Measurements from ENCODE around the gene RPS6KL1. TPM values are rescaled to one million over a fixed set of nuclear protein-coding genes. Genes with fewer than 3 reads are reported as not detected.
A peak's percentile ranks its signal among the peaks of the same experiment; 100 is the strongest.

The RPS6KL1 gene
- total RNA-seq, 1 donor from 2014 or later, result 248 TPM

DNA sequence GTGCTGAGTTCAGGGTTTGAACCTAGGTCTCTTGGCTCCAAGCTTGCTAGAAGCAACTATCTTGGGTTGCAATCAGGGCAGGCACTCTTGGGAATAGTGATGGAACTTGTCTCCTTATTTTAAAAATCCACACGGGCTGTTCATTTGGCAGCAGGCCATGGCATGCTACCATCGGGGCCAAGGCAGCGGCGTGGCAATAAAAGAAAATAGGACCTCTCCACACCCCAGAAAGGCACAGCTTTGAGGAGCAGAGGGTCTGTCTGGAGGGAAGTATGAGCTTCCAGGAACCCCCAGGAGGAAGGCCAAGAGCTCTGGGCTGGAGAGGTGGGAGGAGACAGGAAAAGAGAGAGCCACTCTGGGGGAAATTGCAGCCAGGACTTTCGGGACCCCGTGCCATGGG, 15.3 kb downstream of the RPS6KL1 start:
- peaks cover 9% of the 10 kb centered on the region for H3K27me3 Mint-ChIP-seq (ENCODE audit: unreplicated experiment)
- H3K9me3 Mint-ChIP-seq (ENCODE audit: unreplicated experiment), result peaks cover 16% of the 10 kb centered on the region
- peaks cover 21% of the 10 kb centered on the region for H3K4me1 Mint-ChIP-seq (ENCODE audit: low read depth, unreplicated experiment)
- DNase-seq, result no peak
- no peak overlapping the region for H3K27ac Mint-ChIP-seq (ENCODE audit: unreplicated experiment)
- no peak overlapping the region for H3K4me3 Mint-ChIP-seq (ENCODE audit: unreplicated experiment)
- no peaks in the 10 kb centered on the region for H3K36me3 Mint-ChIP-seq (ENCODE audit: unreplicated experiment)
- TF ChIP-seq, protein P1, sequence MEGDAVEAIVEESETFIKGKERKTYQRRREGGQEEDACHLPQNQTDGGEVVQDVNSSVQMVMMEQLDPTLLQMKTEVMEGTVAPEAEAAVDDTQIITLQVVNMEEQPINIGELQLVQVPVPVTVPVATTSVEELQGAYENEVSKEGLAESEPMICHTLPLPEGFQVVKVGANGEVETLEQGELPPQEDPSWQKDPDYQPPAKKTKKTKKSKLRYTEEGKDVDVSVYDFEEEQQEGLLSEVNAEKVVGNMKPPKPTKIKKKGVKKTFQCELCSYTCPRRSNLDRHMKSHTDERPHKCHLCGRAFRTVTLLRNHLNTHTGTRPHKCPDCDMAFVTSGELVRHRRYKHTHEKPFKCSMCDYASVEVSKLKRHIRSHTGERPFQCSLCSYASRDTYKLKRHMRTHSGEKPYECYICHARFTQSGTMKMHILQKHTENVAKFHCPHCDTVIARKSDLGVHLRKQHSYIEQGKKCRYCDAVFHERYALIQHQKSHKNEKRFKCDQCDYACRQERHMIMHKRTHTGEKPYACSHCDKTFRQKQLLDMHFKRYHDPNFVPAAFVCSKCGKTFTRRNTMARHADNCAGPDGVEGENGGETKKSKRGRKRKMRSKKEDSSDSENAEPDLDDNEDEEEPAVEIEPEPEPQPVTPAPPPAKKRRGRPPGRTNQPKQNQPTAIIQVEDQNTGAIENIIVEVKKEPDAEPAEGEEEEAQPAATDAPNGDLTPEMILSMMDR (IDR thresholded peaks at IDR 0.05; ENCODE audit: partially characterized antibody, unreplicated experiment), result no peak

DNA sequence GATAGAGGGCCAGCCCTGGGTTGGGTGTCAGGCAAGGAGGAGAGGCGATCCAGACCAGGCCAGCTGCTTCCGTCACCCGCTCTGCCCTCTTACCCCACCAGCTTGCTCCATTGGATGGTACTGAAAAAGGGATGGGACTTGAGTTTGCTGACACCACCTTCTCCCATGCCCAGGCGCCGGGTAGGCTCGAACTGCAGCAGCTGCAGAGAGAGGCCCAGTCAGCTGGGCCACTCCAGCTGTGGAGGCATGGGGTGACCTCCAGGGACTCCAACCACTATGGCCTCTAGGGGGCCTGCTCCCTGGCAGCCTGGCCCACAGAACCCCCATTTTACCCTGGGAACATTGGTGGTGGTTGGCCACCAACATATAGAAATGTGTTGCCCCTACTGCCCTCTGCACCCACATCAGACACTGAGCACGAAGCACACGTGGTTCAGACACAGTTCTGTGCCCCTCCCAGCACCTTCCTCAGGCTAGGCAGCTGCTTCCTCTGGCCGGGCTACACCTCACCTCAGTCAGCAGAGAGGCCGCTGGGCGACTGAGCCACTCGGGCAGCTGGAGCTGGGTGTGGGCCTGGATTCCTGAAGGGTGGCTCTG, 16.0 kb downstream of the RPS6KL1 start:
- Mint-ChIP-seq H3K36me3 (ENCODE audit: unreplicated experiment) (no peaks in the 10 kb centered on the region), H3K27me3 (ENCODE audit: unreplicated experiment) (peaks cover 12% of the 10 kb centered on the region), H3K9me3 (ENCODE audit: unreplicated experiment) (peaks cover 16% of the 10 kb centered on the region), H3K4me3 (ENCODE audit: unreplicated experiment) (no peak overlapping the region), H3K27ac (ENCODE audit: unreplicated experiment) (no peak overlapping the region), H3K4me1 (ENCODE audit: low read depth, unreplicated experiment) (peaks cover 18% of the 10 kb centered on the region)
- TF ChIP-seq, protein P1 (IDR thresholded peaks at IDR 0.05; ENCODE audit: partially characterized antibody, unreplicated experiment), result peak; percentile 31
- DNase-seq, result no peak

DNA sequence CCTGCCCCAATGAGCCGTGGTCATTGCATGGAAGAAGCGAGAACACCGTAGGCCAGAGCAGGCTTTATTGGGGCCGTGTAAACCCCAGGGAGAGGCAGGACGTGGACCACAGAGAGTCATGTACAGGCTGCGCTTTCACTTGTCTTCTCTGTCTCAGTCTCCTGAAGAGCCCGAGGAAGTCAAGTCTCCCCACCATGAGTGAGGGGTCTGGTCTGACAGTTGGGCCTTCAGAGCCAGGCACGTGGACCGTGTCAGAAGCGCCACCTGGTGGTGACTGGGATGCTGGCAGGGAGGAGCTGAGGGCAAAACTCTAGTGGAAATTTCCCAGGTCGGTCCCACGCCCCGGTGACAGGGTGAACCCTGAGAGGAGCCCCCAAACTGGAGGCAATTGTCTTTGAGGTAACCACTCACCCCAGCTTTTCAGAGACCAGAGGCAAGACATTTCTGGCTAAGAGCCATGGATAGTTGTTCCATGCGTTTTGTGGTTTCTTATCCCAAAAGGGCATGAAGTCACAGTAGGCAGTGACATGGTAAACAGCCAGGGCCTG, 17.4 kb downstream of the RPS6KL1 start:
- Mint-ChIP-seq H3K9me3 (ENCODE audit: unreplicated experiment) (peaks cover 16% of the 10 kb centered on the region), H3K27ac (ENCODE audit: unreplicated experiment) (peak overlapping the region; percentile 59), H3K4me3 (ENCODE audit: unreplicated experiment) (no peak overlapping the region), H3K27me3 (ENCODE audit: unreplicated experiment) (peaks cover 11% of the 10 kb centered on the region), H3K36me3 (ENCODE audit: unreplicated experiment) (no peaks in the 10 kb centered on the region), H3K4me1 (ENCODE audit: low read depth, unreplicated experiment) (peaks cover 15% of the 10 kb centered on the region)
- TF ChIP-seq, protein P1 (IDR thresholded peaks at IDR 0.05; ENCODE audit: partially characterized antibody, unreplicated experiment), result peak; percentile 91
- DNase-seq, result peak; percentile 82

DNA sequence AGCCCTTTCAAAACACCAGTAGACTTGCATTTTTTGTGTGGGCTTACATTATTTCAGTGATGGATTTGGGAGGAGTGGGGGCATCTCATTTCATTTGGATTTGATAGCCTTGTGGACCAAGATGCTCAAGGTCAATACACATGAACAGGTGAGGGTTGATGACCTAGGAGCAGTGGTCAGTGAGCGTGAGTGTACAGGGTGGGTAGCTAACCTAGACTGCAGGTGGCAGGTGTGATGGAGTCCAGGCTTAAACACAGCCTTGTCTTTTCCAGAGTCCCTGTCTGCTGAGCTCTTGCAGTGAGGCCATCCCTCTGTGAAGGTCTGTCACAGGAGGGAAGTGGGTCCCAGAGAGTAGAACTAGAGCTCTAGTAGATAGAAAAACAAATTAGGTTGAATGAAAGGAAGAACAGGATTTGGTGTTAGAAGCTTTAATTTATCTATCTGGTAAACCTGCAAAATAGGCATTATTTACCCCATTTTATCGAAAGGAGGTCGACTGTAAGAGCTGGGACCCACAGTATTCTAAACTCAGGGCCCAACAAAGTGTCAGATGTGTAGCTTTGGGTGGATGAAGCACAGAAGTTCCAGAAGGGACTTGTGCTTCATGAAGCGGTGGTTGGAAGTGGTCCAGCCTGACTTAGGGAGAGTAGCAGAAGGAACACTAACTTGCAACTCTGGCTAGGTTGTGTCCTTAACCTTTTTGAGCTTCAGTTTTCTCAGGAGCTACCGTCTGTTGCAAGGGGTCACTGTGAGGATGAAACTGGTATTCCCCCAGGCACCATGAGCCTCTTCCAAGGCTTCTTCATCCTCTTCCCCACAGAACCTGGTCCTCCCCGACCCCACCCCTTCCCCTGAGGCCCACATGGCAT, 18.2 kb downstream of the RPS6KL1 start:
- Mint-ChIP-seq H3K4me3 (ENCODE audit: unreplicated experiment) (no peak overlapping the region), H3K27ac (ENCODE audit: unreplicated experiment) (peak overlapping the region; percentile 59), H3K9me3 (ENCODE audit: unreplicated experiment) (peaks cover 13% of the 10 kb centered on the region), H3K27me3 (ENCODE audit: unreplicated experiment) (peaks cover 7% of the 10 kb centered on the region), H3K4me1 (ENCODE audit: low read depth, unreplicated experiment) (peaks cover 12% of the 10 kb centered on the region), H3K36me3 (ENCODE audit: unreplicated experiment) (peaks cover 5% of the 10 kb centered on the region)
- TF ChIP-seq, protein P1 (IDR thresholded peaks at IDR 0.05; ENCODE audit: partially characterized antibody, unreplicated experiment), result no peak
- DNase-seq, result no peak

Data from glutamatergic neuron (in vitro differentiated cells).